HCT116 (cell line): ENCODE data around the gene DNMT3L. TPM values are rescaled to one million over a fixed set of nuclear protein-coding genes. Genes with fewer than 3 reads are reported as not detected.

ENCODE experiments used
- ATAC-seq: fragments of 200-7000 bp; cut with Tn5 transposase; 2 replicates; pipeline ENCODE4 v1.9.1; 2020; ENCODE audit warnings: mild to moderate bottlenecking, moderate library complexity
- BruUV-seq: library from RNA; stranded (reverse); fragments of 400-500 nt; replicated peaks from 2 replicates; lab custom pipeline; 2021; lab: Mats Ljungman, UMichigan
- CTCF ChIA-PET: fragments of 300-600 bp; sonication (Branson Sonifier 250); formaldehyde crosslinking; loops from one replicate; lab custom pipeline; 2021; ENCODE audit warnings: antibody characterized with exemption; lab: Charles Lee
- POLR2A ChIA-PET: fragments of 300-600, 350-600 bp; sonication (Branson Sonifier 250); formaldehyde crosslinking; loops from one replicate; lab custom pipeline; 2021; ENCODE audit warnings: antibody characterized with exemption; lab: Charles Lee
- RAD21 ChIA-PET, 2 experiments: fragments of 300-600 bp; sonication (Branson Sonifier 250); formaldehyde crosslinking; loops; one replicate each; lab custom pipeline; 2023; ENCODE audit warnings: low total read pairs in 2 of 2; ENCODE audit not compliant: uncharacterized antibody in 2 of 2, unreplicated experiment in 2 of 2, low non-redundant PET in 1 of 2; lab: Charles Lee
- DNase-seq: peaks from one replicate; pipeline ENCODE4 v3.0.0-alpha.2; 2010; ENCODE audit warnings: low read depth, low spot score
- H2AFZ ChIP-seq: fragments of 200-600 bp; shearing (Covaris generic), sonication (generic); 2 replicates; pipeline ENCODE4 v1.6.1; 2017; ENCODE audit warnings: low read depth, mixed run types, mixed read lengths, antibody characterized with exemption, low read length; ENCODE audit not compliant: poor library complexity, severe bottlenecking
- H3K27ac ChIP-seq: 2 replicates; pipeline ENCODE4 v1.5.1; 2012; ENCODE audit warnings: low read depth, low read length
- H3K27me3 ChIP-seq: fragments of 200-600 bp; sonication (generic); 2 replicates; pipeline ENCODE4 v1.6.1; 2016; ENCODE audit warnings: mixed run types, low read length, mixed read lengths; ENCODE audit not compliant: insufficient read depth
- H3K36me3 ChIP-seq, 2 experiments: fragments of 200-500 bp in 1 of 2; fragments of 200-600 bp in 1 of 2; sonication (Bioruptor generic) in 1 of 2; sonication (generic) in 1 of 2; 2 replicates each; pipeline versions ENCODE4 v1.5.1 to v1.6.1; 2014 to 2016; ENCODE audit warnings: low read length in 2 of 2, inconsistent platforms in 1 of 2, mixed read lengths in 1 of 2, mixed run types in 1 of 2; ENCODE audit not compliant: insufficient read depth in 2 of 2, control insufficient read depth in 1 of 2
- H3K4me1 ChIP-seq, 2 experiments: fragments of 200-600 bp in 1 of 2; sonication (generic) in 1 of 2; 2 replicates each; pipeline versions ENCODE4 v1.5.1 to v1.6.1; 2012 to 2017; ENCODE audit warnings: low read length in 2 of 2, inconsistent platforms in 1 of 2, mild to moderate bottlenecking in 1 of 2, mixed read lengths in 1 of 2, mixed run types in 1 of 2, moderate library complexity in 1 of 2; ENCODE audit not compliant: insufficient read depth in 2 of 2, control insufficient read depth in 1 of 2
- H3K4me2 ChIP-seq: fragments of 200-600 bp; sonication (generic); 2 replicates; pipeline ENCODE4 v1.6.1; 2017; ENCODE audit warnings: mixed run types, low read length, mixed read lengths
- H3K4me3 ChIP-seq, 2 experiments: fragments of 200-600 bp in 1 of 2; sonication (generic) in 1 of 2; replicated peaks in 1 of 2; 2 replicates each; pipeline ENCODE4 v1.5.1; 2011 to 2016; ENCODE audit warnings: low read length in 2 of 2, control low read depth in 1 of 2, low read depth in 1 of 2, mild to moderate bottlenecking in 1 of 2, mixed read lengths in 1 of 2, mixed run types in 1 of 2
- H3K79me2 ChIP-seq: fragments of 200-600 bp; sonication (generic); 2 replicates; pipeline ENCODE4 v1.6.1; 2017; ENCODE audit warnings: mild to moderate bottlenecking, mixed run types, low read length, moderate library complexity, mixed read lengths; ENCODE audit not compliant: insufficient read depth
- H3K9ac ChIP-seq: fragments of 200-600 bp; sonication (generic); 2 replicates; pipeline ENCODE4 v1.6.1; 2016; ENCODE audit warnings: low read length, mixed read lengths
- H3K9me2 ChIP-seq: fragments of 200-600 bp; sonication (generic), shearing (Covaris generic); 2 replicates; pipeline ENCODE4 v1.6.1; 2017; ENCODE audit warnings: mixed run types, mild to moderate bottlenecking, moderate library complexity; ENCODE audit not compliant: insufficient read depth
- H3K9me3 ChIP-seq, 2 experiments: fragments of 200-500 bp in 1 of 2; fragments of 200-600 bp in 1 of 2; sonication (Bioruptor generic) in 1 of 2; sonication (generic) in 1 of 2; 2 replicates each; pipeline ENCODE4 v1.6.1; 2014 to 2017; ENCODE audit warnings: low read length in 2 of 2, mixed read lengths in 2 of 2, inconsistent platforms in 1 of 2, low read depth in 1 of 2, mild to moderate bottlenecking in 1 of 2, mixed run types in 1 of 2, moderate library complexity in 1 of 2; ENCODE audit not compliant: control insufficient read depth in 1 of 2, insufficient read depth in 1 of 2
- H4K20me1 ChIP-seq: fragments of 200-600 bp; sonication (generic), shearing (Covaris generic); 2 replicates; pipeline ENCODE4 v1.6.1; 2017; ENCODE audit warnings: mixed run types, mild to moderate bottlenecking, moderate library complexity; ENCODE audit not compliant: insufficient read depth
- CBX3 ChIP-seq: IDR thresholded peaks from 2 replicates; pipeline ENCODE4 v1.6.1; 2012; ENCODE audit warnings: low read depth
- EGR1 ChIP-seq: IDR thresholded peaks from 2 replicates; pipeline ENCODE4 v1.6.1; 2012; ENCODE audit warnings: low read depth
- EZH2phosphoT487 ChIP-seq: fragments of 200-600 bp; IDR thresholded peaks from 2 replicates; pipeline ENCODE4 v1.6.1; 2018; ENCODE audit warnings: antibody characterized with exemption, borderline replicate concordance
- RAD21 ChIP-seq: IDR thresholded peaks from 2 replicates; pipeline ENCODE4 v1.6.1; 2012; ENCODE audit warnings: low read depth, mild to moderate bottlenecking
- YY1 ChIP-seq: IDR thresholded peaks from 2 replicates; pipeline ENCODE4 v1.6.1; 2011; ENCODE audit warnings: low read length, low read depth, moderate library complexity, mild to moderate bottlenecking; ENCODE audit not compliant: insufficient replicate concordance; ENCODE audit errors: extremely low read depth
- ZFX ChIP-seq: fragments of 450-650 bp; IDR thresholded peaks from 2 replicates; pipeline ENCODE4 v1.6.1; 2017
- intact Hi-C: fragments of 100-400 bp; cut with micrococcal nuclease; formaldehyde crosslinking; loops from 2 replicates; pipeline ENCODE4 v1.10.0; 2022
- total RNA-seq: library from RNA; stranded (reverse); gene quantifications from one replicate; pipeline ENCODE4 v1.2.1, GENCODE V29; 2021; ENCODE audit not compliant: unreplicated experiment
- TF ChIP-seq, protein P1 (sequence below), 3 experiments: fragments of 200-600 bp in 1 of 3; sonication (generic) in 1 of 3; IDR thresholded peaks in 2 of 3; conservative IDR thresholded peaks in 1 of 3; 2 replicates each; pipeline ENCODE4 v1.5.1; 2012 to 2017; ENCODE audit warnings: low read depth in 2 of 3, low read length in 2 of 3, antibody characterized with exemption in 1 of 3, borderline replicate concordance in 1 of 3, control low read depth in 1 of 3, mild to moderate bottlenecking in 1 of 3, mixed read lengths in 1 of 3, mixed run types in 1 of 3, moderate library complexity in 1 of 3; ENCODE audit not compliant: insufficient read depth in 1 of 3
- TF ChIP-seq, protein P2 (sequence below): IDR thresholded peaks from 2 replicates; pipeline ENCODE4 v1.6.1; 2012

The DNMT3L gene
- total RNA-seq, 1 experiment from 2014 or later, result not detected

DNA sequence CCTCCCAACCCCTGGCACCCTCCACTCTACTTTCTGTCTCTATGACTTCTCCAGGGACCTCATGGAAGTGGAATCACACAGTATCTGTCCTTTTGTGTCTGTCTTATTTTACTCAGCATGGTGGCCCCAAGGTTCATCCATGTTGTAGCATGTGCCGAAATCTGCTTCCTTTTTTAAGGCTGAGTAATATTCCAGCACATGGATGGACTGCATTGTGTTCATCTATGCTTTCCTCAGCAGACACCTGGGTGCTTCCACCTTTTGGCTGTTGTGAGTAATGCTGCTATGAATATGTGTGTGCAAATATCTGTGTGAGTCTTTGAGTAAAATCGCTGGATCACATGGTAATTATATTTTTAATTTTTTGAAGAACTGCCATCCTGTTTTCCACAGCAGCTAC is 36.6 kb upstream of the DNMT3L start:
- ChIA-PET RAD21 (no interaction called here), CTCF (interaction anchor here (0.6 to 1.3 kb wide), 3 partner anchors 9 to 360 kb away, joined by 3 to 8 read pairs (median 3); no protein-coding TSS in a partner anchor), POLR2A (no interaction called here)
- no peak for ATAC-seq
- no peaks in the 10 kb centered on the region for H4K20me1 ChIP-seq
- DNase-seq, result no peak
- peaks cover 26% of the 10 kb centered on the region for H3K79me2 ChIP-seq
- H3K27ac ChIP-seq, result no peak overlapping the region
- H3K9ac ChIP-seq, result peak overlapping the region; percentile 34; the same call in 1 of the 2 replicates
- no peaks in the 10 kb centered on the region for H3K27me3 ChIP-seq
- H3K4me2 ChIP-seq, result peak overlapping the region; percentile 66
- intact Hi-C loops, result no loop called here
- peaks cover 15 to 45% of the 10 kb centered on the region in 2 experiments for H3K4me1 ChIP-seq
- no peaks in the 10 kb centered on the region for H3K9me3 ChIP-seq
- H3K36me3 ChIP-seq, result no peaks in the 10 kb centered on the region
- H2AFZ ChIP-seq, result no peak overlapping the region
- H3K4me3 ChIP-seq, result no peak overlapping the region
- TF ChIP-seq ZFX, result no peak
- TF ChIP-seq EGR1, result no peak
- TF ChIP-seq, protein P1, sequence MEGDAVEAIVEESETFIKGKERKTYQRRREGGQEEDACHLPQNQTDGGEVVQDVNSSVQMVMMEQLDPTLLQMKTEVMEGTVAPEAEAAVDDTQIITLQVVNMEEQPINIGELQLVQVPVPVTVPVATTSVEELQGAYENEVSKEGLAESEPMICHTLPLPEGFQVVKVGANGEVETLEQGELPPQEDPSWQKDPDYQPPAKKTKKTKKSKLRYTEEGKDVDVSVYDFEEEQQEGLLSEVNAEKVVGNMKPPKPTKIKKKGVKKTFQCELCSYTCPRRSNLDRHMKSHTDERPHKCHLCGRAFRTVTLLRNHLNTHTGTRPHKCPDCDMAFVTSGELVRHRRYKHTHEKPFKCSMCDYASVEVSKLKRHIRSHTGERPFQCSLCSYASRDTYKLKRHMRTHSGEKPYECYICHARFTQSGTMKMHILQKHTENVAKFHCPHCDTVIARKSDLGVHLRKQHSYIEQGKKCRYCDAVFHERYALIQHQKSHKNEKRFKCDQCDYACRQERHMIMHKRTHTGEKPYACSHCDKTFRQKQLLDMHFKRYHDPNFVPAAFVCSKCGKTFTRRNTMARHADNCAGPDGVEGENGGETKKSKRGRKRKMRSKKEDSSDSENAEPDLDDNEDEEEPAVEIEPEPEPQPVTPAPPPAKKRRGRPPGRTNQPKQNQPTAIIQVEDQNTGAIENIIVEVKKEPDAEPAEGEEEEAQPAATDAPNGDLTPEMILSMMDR (IDR thresholded peaks at IDR 0.05 in 2 of 3, conservative IDR thresholded peaks at IDR 0.05 in 1 of 3; ENCODE audit: borderline replicate concordance in 1 of 3, insufficient read depth in 1 of 3, low read depth in 2 of 3, low read length in 2 of 3), result peak in 2 of 3 experiments; percentile 19 to 30; a peak in 3 of 6 replicates
- no peaks in the 10 kb centered on the region for H3K9me2 ChIP-seq
- no TSS peak for BruUV-seq

DNA sequence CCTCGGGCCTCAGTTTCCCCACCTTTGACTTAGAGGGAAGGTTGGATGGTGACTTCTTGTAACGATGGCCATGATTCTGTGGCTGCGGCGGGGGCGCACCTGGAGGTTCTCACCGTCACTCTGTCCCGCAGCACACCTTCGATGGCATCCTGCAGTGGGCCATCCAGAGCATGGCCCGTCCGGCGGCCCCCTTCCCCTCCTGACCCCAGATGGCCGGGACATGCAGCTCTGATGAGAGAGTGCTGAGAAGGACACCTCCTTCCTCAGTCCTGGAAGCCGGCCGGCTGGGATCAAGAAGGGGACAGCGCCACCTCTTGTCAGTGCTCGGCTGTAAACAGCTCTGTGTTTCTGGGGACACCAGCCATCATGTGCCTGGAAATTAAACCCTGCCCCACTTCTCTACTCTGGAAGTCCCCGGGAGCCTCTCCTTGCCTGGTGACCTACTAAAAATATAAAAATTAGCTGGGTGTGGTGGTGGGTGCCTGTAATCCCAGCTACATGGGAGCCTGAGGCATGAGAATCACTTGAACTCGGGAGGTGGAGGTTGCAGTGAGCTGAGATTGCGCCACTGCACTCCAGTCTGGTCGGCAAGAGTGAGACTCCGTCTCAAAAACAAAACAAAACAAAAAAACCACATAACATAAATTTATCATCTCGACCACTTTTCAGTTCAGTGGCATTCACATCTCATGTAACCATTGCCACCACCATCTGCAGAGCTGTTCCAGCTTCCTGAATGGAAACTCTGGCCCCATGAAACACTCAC is 36.0 kb upstream of the DNMT3L start:
- no peaks in the 10 kb centered on the region for H3K9me2 ChIP-seq
- peak overlapping the region; percentile 66 for H3K4me2 ChIP-seq
- ChIA-PET RAD21 (interaction anchor here in 1 of 2 experiments (0.9 kb wide), 1 partner anchor 158 kb away, joined by 4 read pairs; no protein-coding TSS in a partner anchor), POLR2A (no interaction called here), CTCF (interaction anchor here (0.5 to 1.3 kb wide), 6 partner anchors 9 to 591 kb away, joined by 3 to 8 read pairs (median 3); no protein-coding TSS in a partner anchor)
- peaks cover 15 to 44% of the 10 kb centered on the region in 2 experiments for H3K4me1 ChIP-seq
- H3K36me3 ChIP-seq, result no peaks in the 10 kb centered on the region
- no peak overlapping the region for H3K27ac ChIP-seq
- TF ChIP-seq EZH2phosphoT487 (no peak), EGR1 (no peak), ZFX (no peak), YY1 (peak; percentile 45), RAD21 (no peak), CBX3 (no peak)
- TF ChIP-seq, protein P1 (IDR thresholded peaks at IDR 0.05 in 2 of 3, conservative IDR thresholded peaks at IDR 0.05 in 1 of 3; ENCODE audit: borderline replicate concordance in 1 of 3, insufficient read depth in 1 of 3, low read depth in 2 of 3, low read length in 2 of 3), result peak in 2 of 3 experiments; percentile 78 to 84; a peak in 4 of 6 replicates
- TF ChIP-seq, protein P2, sequence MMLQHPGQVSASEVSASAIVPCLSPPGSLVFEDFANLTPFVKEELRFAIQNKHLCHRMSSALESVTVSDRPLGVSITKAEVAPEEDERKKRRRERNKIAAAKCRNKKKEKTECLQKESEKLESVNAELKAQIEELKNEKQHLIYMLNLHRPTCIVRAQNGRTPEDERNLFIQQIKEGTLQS, result no peak
- BruUV-seq, result no TSS peak
- intact Hi-C loops, result no loop called here
- peaks cover 23% of the 10 kb centered on the region for H3K79me2 ChIP-seq
- peak overlapping the region in 1 of 2 experiments; percentile 23; a peak in 1 of 4 replicates for H3K4me3 ChIP-seq
- ATAC-seq (peak; percentile 60), DNase-seq (peak; percentile 58)
- H3K27me3 ChIP-seq, result no peaks in the 10 kb centered on the region
- H3K9me3 ChIP-seq, result no peaks in the 10 kb centered on the region
- peak overlapping the region; percentile 34 for H3K9ac ChIP-seq
- peak overlapping the region; percentile 71 for H2AFZ ChIP-seq
- H4K20me1 ChIP-seq, result no peaks in the 10 kb centered on the region
